RWPE1 (cell line): ENCODE data around the gene RALGAPA1.

ENCODE experiments used
- CTCF ChIA-PET: fragments of 350-600 bp; sonication (Branson Sonifier 250); formaldehyde crosslinking; extraction: SDS; loops from one replicate; lab custom pipeline; 2021; lab: Yijun Ruan, JAX
- POLR2A ChIA-PET: fragments of 400-600 bp; formaldehyde crosslinking; extraction: SDS; loops from one replicate; lab custom pipeline; 2020; ENCODE audit warnings: antibody characterized with exemption; ENCODE audit not compliant: low non-redundant PET; lab: Yijun Ruan, JAX
- DNase-seq: peaks from one replicate; pipeline ENCODE4 v3.0.0; 2012; ENCODE audit warnings: low spot score
- H3K27ac ChIP-seq: fragments of 450-650 bp; 2 replicates; pipeline ENCODE4 v1.5.1; 2017
- TF ChIP-seq, protein P1 (sequence below): fragments of 450-650 bp; conservative IDR thresholded peaks from 2 replicates; pipeline ENCODE4 v1.5.1; 2017; ENCODE audit warnings: low read depth, mild to moderate bottlenecking

Gene RALGAPA1

GRCh38 chr14:35533357-35534207 is 275.5 kb downstream of the RALGAPA1 start, which contains the start of gene INSM2:
Gene INSM2, plus strand, starts transcription at chr14:35534164. Its CDS starts 89 bp downstream, at chr14:35534253.
- DNase-seq: peak; percentile 54
- ChIA-PET CTCF (interaction anchor here (0.5 to 1.3 kb wide), 5 partner anchors 19 to 293 kb away, joined by 3 to 5 read pairs (median 4); partner anchors contain the start of gene BRMS1L), POLR2A (no interaction called here)
- no peak within 1 kb of the TSS for H3K27ac ChIP-seq
- TF ChIP-seq, protein P1, sequence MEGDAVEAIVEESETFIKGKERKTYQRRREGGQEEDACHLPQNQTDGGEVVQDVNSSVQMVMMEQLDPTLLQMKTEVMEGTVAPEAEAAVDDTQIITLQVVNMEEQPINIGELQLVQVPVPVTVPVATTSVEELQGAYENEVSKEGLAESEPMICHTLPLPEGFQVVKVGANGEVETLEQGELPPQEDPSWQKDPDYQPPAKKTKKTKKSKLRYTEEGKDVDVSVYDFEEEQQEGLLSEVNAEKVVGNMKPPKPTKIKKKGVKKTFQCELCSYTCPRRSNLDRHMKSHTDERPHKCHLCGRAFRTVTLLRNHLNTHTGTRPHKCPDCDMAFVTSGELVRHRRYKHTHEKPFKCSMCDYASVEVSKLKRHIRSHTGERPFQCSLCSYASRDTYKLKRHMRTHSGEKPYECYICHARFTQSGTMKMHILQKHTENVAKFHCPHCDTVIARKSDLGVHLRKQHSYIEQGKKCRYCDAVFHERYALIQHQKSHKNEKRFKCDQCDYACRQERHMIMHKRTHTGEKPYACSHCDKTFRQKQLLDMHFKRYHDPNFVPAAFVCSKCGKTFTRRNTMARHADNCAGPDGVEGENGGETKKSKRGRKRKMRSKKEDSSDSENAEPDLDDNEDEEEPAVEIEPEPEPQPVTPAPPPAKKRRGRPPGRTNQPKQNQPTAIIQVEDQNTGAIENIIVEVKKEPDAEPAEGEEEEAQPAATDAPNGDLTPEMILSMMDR: no peak

GRCh38 chr14:35532783-35533356 is 276.2 kb downstream of the RALGAPA1 start:
- ChIA-PET POLR2A (no interaction called here), CTCF (no interaction called here)
- TF ChIP-seq, protein P1: no peak
- no peak overlapping the region for H3K27ac ChIP-seq
- DNase-seq: no peak

- no peak for DNase-seq
- ChIA-PET CTCF (no interaction called here), POLR2A (no interaction called here)
- TF ChIP-seq, protein P1: no peak
- H3K27ac ChIP-seq: no peak overlapping the region
Observed at GRCh38 chr14:35531960-35532747, 276.9 kb downstream of the RALGAPA1 start.

DNA sequence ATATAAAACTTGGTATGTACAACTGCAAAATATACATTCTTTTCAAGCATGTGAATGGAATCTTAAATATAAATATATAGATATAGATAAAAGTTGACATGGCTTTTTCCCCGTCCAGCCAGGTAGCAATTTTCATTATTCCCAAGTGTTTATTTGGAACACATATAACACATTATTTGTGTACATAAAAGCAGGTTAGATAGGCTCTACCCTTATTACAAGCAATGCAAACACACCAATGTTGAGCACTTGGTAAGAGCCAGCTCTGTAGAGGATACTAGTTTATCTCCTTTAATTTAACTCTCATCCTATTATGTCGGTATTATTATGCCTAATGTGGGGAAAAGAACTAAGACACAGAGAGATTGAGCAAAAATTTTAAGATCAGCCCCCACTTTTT is 282.1 kb downstream of the RALGAPA1 start:
- ChIA-PET CTCF (no interaction called here), POLR2A (no interaction called here)
- no peak for DNase-seq
- TF ChIP-seq, protein P1: no peak
- no peak overlapping the region for H3K27ac ChIP-seq

DNA sequence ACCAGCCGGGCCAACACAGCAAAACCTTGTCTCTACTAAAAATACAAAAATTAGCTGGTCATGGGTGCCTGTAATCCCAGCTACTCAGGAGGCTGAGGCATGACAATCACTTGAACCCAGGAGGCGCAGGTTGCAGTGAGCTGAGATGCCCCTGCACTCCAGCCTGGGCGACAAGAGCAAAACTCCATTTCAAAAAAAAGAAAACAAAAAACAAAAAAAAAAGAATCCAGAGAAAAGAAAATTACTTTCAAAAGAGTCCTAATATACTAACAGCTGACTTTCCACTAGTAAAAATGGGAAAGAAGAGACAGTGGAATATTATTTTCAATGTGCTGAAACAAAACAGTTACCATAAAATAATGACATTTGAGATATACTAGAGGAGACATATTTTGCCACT is 283.4 kb downstream of the RALGAPA1 start:
- no peak for DNase-seq
- POLR2A ChIA-PET: no interaction called here
- no peak overlapping the region for H3K27ac ChIP-seq
- CTCF ChIA-PET: no interaction called here
- TF ChIP-seq, protein P1: no peak

DNA sequence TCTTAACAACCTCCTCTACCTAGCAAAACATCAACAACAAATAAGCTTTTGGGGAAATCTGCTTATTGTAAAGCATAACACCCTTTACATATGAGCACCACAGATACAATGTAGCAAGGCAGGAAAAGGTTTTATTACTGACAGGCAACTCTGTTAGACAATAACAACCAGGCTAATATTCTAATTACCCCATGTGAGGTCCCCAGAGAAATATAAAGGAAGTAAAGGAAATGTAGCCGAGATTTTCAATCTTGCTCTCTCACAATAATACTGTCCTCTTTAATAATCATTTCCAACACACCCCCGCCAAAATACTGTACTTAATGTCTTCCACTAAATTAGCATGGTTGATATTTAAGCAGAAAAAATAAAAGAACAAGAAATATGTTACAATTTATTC is 289.1 kb downstream of the RALGAPA1 start:
- TF ChIP-seq, protein P1: no peak
- CTCF ChIA-PET: interaction anchor here (0.6 kb wide), 1 partner anchor 9 kb away, joined by 3 read pairs; no protein-coding TSS in a partner anchor
- POLR2A ChIA-PET: no interaction called here
- no peak overlapping the region for H3K27ac ChIP-seq
- no peak for DNase-seq
